OCI-LY3 (cell line): ENCODE data around the gene ISYNA1.

Experiments used
- H2AFZ ChIP-seq: fragments of 200-600, 300-600 bp; shearing (Covaris generic); 2 replicates; pipeline ENCODE4 v1.6.0; 2014; ENCODE audit warnings: antibody characterized with exemption, low read depth, low read length
- H3K27ac ChIP-seq: fragments of 200-600, 300-600 bp; sonication (generic); 2 replicates; pipeline ENCODE4 v1.5.1; 2014; ENCODE audit warnings: mild to moderate bottlenecking, low read length, moderate library complexity, mixed read lengths
- H3K27me3 ChIP-seq: fragments of 200-600, 300-600 bp; sonication (generic); 2 replicates; pipeline ENCODE4 v1.6.1; 2014; ENCODE audit warnings: low read depth, low read length, mixed read lengths
- H3K36me3 ChIP-seq: fragments of 200-600, 300-600 bp; sonication (generic); replicated peaks from 2 replicates; pipeline ENCODE3; 2014; ENCODE audit warnings: low read depth, low read length, mixed read lengths
- H3K4me1 ChIP-seq: fragments of 300-600, 200-600 bp; sonication (generic); 2 replicates; pipeline ENCODE4 v1.6.1; 2014; ENCODE audit warnings: low read length, mixed read lengths
- H3K4me2 ChIP-seq: fragments of 200-600, 300-600 bp; sonication (generic); 2 replicates; pipeline ENCODE4 v1.6.1; 2014; ENCODE audit warnings: low read length, mixed read lengths
- H3K4me3 ChIP-seq: fragments of 300-600, 200-600 bp; sonication (generic); 2 replicates; pipeline ENCODE4 v1.5.1; 2014; ENCODE audit warnings: antibody characterized with exemption, mild to moderate bottlenecking, low read length, moderate library complexity
- H3K79me2 ChIP-seq: fragments of 300-600, 200-600 bp; shearing (Covaris generic); 2 replicates; pipeline ENCODE4 v1.6.1; 2014; ENCODE audit warnings: mild to moderate bottlenecking, low read length, mixed read lengths
- H3K9ac ChIP-seq: fragments of 300-600, 200-600 bp; shearing (Covaris generic); 2 replicates; pipeline ENCODE4 v1.6.0; 2014; ENCODE audit warnings: mild to moderate bottlenecking, low read length, moderate library complexity
- H3K9me3 ChIP-seq: fragments of 200-600, 300-600 bp; shearing (Covaris generic); 2 replicates; pipeline ENCODE4 v1.6.1; 2014; ENCODE audit warnings: low read length, mixed read lengths; ENCODE audit not compliant: insufficient read depth
- H4K20me1 ChIP-seq: fragments of 200-600, 300-600 bp; sonication (generic); 2 replicates; pipeline ENCODE4 v1.6.1; 2016; ENCODE audit warnings: low read length, mixed read lengths; ENCODE audit not compliant: insufficient read depth
- CTCF ChIP-seq: fragments of 200-600, 300-600 bp; sonication (generic); IDR thresholded peaks from 2 replicates; pipeline ENCODE4 v1.5.1; 2014; ENCODE audit warnings: antibody characterized with exemption, low read length, low read depth
- EZH2phosphoT487 ChIP-seq: fragments of 200-600 bp; shearing (Covaris generic); IDR thresholded peaks from 2 replicates; pipeline ENCODE4 v1.6.1; 2018; ENCODE audit warnings: antibody characterized with exemption, mixed run types, low read depth

Gene ISYNA1

GRCh38 chr19:18469069-18469846 is 31.3 kb upstream of the ISYNA1 start:
- peaks cover 26% of the 10 kb centered on the region for H3K36me3 ChIP-seq

GRCh38 chr19:18468517-18468916 is 30.6 kb upstream of the ISYNA1 start:
- H3K36me3 ChIP-seq = peaks cover 27% of the 10 kb centered on the region
- H3K27me3 ChIP-seq = no peaks in the 10 kb centered on the region
- H3K4me3 ChIP-seq = no peak overlapping the region
- peaks cover 55% of the 10 kb centered on the region for H3K79me2 ChIP-seq
- no peak overlapping the region for H3K27ac ChIP-seq
- no peaks in the 10 kb centered on the region for H3K9me3 ChIP-seq
- TF ChIP-seq EZH2phosphoT487 (no peak), CTCF (no peak)
- H3K9ac ChIP-seq = no peak overlapping the region
- no peaks in the 10 kb centered on the region for H3K4me1 ChIP-seq
- no peak overlapping the region for H2AFZ ChIP-seq
- H3K4me2 ChIP-seq = no peak overlapping the region
- peaks cover 82% of the 10 kb centered on the region for H4K20me1 ChIP-seq

More at GRCh38 chr19:18469069-18469846, 31.3 kb upstream of the ISYNA1 start:
- no peak for TF ChIP-seq EZH2phosphoT487
- TF ChIP-seq CTCF = peak; percentile 78
- Histone ChIP-seq H2AFZ (no peak overlapping the region), H3K9ac (no peak overlapping the region), H3K27ac (no peak overlapping the region), H3K9me3 (no peaks in the 10 kb centered on the region), H3K4me2 (no peak overlapping the region), H3K79me2 (peaks cover 62% of the 10 kb centered on the region), H4K20me1 (peaks cover 90% of the 10 kb centered on the region), H3K4me3 (no peak overlapping the region), H3K4me1 (no peaks in the 10 kb centered on the region), H3K27me3 (no peaks in the 10 kb centered on the region)

- Histone ChIP-seq H3K4me2 (no peak overlapping the region), H3K27ac (no peak overlapping the region), H3K9me3 (no peaks in the 10 kb centered on the region), H3K4me1 (no peaks in the 10 kb centered on the region), H3K79me2 (peaks cover 49% of the 10 kb centered on the region), H3K4me3 (no peak overlapping the region), H3K27me3 (no peaks in the 10 kb centered on the region), H4K20me1 (peaks cover 77% of the 10 kb centered on the region), H3K9ac (no peak overlapping the region), H3K36me3 (peaks cover 27% of the 10 kb centered on the region), H2AFZ (no peak overlapping the region)
- no peak for TF ChIP-seq CTCF
- no peak for TF ChIP-seq EZH2phosphoT487
Measured at GRCh38 chr19:18467978-18468377, 30.0 kb upstream of the ISYNA1 start.

GRCh38 chr19:18466354-18466753 is 28.4 kb upstream of the ISYNA1 start:
- Histone ChIP-seq H3K27me3 (no peaks in the 10 kb centered on the region), H3K79me2 (peaks cover 41% of the 10 kb centered on the region), H3K27ac (no peak overlapping the region), H3K4me2 (no peak overlapping the region), H2AFZ (no peak overlapping the region), H3K36me3 (peaks cover 29% of the 10 kb centered on the region), H3K4me1 (no peaks in the 10 kb centered on the region), H3K9ac (no peak overlapping the region), H3K9me3 (no peaks in the 10 kb centered on the region), H4K20me1 (peaks cover 67% of the 10 kb centered on the region), H3K4me3 (no peak overlapping the region)
- TF ChIP-seq CTCF (no peak), EZH2phosphoT487 (no peak)
